Psoas muscle (tissue), 8 donors: ENCODE data around the gene ATF2. TPM values are rescaled to one million over a fixed set of nuclear protein-coding genes. Genes with fewer than 3 reads are reported as not detected.

Experiments
- ATAC-seq, 4 donors: fragments of 200-7000 bp; cut with Tn5 transposase; one replicate each; pipeline ENCODE4 v1.9.1; 2020; ENCODE audit warnings: moderate library complexity in 3 of 4, mild to moderate bottlenecking in 2 of 4
- DNase-seq, 2 donors: peaks; one replicate each; pipeline ENCODE4 v3.0.0-alpha.2; 2020
- H3K27ac ChIP-seq: fragments of 200-600 bp; one replicate; pipeline ENCODE4 v1.8.0; 2022
- H3K27me3 ChIP-seq, 3 donors: fragments of 200-600 bp in 1 of 3; one replicate each; pipeline versions ENCODE4 v1.6.1 to v1.8.0; 2013 to 2022; ENCODE audit warnings: low read length in 2 of 3, mild to moderate bottlenecking in 2 of 3, moderate library complexity in 1 of 3; ENCODE audit not compliant: insufficient read depth in 3 of 3
- H3K36me3 ChIP-seq, 2 donors: fragments of 200-600 bp in 1 of 2; one replicate each; pipeline versions ENCODE4 v1.6.1 to v1.8.0; 2013 to 2022; ENCODE audit warnings: low read depth in 1 of 2, mild to moderate bottlenecking in 1 of 2, moderate library complexity in 1 of 2; ENCODE audit not compliant: insufficient read depth in 1 of 2
- H3K4me1 ChIP-seq: fragments of 200-600 bp; one replicate; pipeline ENCODE4 v1.8.0; 2022
- H3K4me3 ChIP-seq: fragments of 200-600 bp; one replicate; pipeline ENCODE4 v1.8.0; 2022; ENCODE audit warnings: mild to moderate bottlenecking
- H3K9me3 ChIP-seq: fragments of 200-600 bp; one replicate; pipeline ENCODE4 v1.8.0; 2022
- WGBS, 3 donors: extraction: QIAGEN DNeasy Blood & Tissue Kit; methylation state at CpG; one replicate each; pipeline versions ENCODE4 v1.1.6 to v1.1.7; 2013; 5-methylcytosine and 5-hydroxymethylcytosine counted together
- intact Hi-C, 2 donors: fragments of 100-400 bp; cut with DNase I; formaldehyde crosslinking; loops; one replicate each; pipeline versions ENCODE4 v1.11.0 to v1.14.2; 2022
- polyA plus RNA-seq, 3 donors: library from polyadenylated mRNA; stranded (reverse); fragments of 200-250 nt; gene quantifications; one replicate each; pipeline ENCODE4 v1.2.3, GENCODE V29; 2013
- total RNA-seq, 4 donors: library from RNA; stranded (reverse); fragmentation: NEBNext Ultra II Directional in 2 of 4; extraction: Animal tissue kit (Norgen Biotek cat#: 25700) in 2 of 4; gene quantifications; one replicate each; pipeline versions ENCODE4 v1.2.1 to v1.2.4, GENCODE V29; 2021 to 2023
- TF ChIP-seq, protein P1 (sequence below): fragments of 200-600 bp; IDR thresholded peaks from one replicate; pipeline ENCODE4 v1.8.0; 2022; ENCODE audit warnings: antibody characterized with exemption
- donor health status: healthy with polysubstance abuse.
- donor health status: DM: no; HTN: no; CAD: no; lungs with moderate emphysema.
- donor health status: Bipolar disorder and iron deficiency.
- donor health status: healthy.
- donor health status: DM: yes; HTN: yes; CAD: no.
- donor health status: DM: no; HTN: no; CAD: no.
- donor health status: DM: no; HTN: no; CAD: no.
- donor health status: DM: yes; HTN: yes; CAD: no.

ATF2 gene
- total and polyA plus RNA-seq, 7 donors: 6.9 to 22.3 (median 18.7) TPM

DNA sequence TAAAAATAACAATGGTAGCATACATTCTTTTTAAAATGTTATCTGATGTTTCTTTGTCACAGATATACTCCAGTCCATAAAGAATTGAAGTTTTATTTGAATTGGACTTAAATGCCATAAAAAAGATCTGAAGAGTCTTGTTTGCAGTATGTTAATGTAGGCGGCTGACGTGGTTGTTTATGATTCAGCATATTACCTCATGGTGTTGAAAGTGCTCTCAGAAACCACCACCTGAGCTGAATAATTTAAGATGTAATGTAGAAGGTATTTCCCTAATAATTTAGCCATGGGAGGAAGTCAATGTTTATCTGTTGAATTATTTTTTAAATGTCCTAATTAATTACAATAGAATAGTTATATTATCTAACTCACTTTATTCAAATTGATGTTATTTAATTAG, 104.3 kb downstream of the ATF2 start:
- Histone ChIP-seq H3K36me3 (no peaks in the 10 kb centered on the region), H3K4me3 (no peak overlapping the region), H3K27me3 (no peaks in the 10 kb centered on the region), H3K4me1 (no peaks in the 10 kb centered on the region), H3K27ac (no peak overlapping the region), H3K9me3 (no peaks in the 10 kb centered on the region)
- intact Hi-C loops: no loop called here
- ATAC-seq: no peak
- TF ChIP-seq, protein P1, sequence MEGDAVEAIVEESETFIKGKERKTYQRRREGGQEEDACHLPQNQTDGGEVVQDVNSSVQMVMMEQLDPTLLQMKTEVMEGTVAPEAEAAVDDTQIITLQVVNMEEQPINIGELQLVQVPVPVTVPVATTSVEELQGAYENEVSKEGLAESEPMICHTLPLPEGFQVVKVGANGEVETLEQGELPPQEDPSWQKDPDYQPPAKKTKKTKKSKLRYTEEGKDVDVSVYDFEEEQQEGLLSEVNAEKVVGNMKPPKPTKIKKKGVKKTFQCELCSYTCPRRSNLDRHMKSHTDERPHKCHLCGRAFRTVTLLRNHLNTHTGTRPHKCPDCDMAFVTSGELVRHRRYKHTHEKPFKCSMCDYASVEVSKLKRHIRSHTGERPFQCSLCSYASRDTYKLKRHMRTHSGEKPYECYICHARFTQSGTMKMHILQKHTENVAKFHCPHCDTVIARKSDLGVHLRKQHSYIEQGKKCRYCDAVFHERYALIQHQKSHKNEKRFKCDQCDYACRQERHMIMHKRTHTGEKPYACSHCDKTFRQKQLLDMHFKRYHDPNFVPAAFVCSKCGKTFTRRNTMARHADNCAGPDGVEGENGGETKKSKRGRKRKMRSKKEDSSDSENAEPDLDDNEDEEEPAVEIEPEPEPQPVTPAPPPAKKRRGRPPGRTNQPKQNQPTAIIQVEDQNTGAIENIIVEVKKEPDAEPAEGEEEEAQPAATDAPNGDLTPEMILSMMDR: no peak
- WGBS, 3 donors: 98 to 100% (median 99%) methylated on average over 2 of the region's 2 CpGs
- DNase-seq: no peak

DNA sequence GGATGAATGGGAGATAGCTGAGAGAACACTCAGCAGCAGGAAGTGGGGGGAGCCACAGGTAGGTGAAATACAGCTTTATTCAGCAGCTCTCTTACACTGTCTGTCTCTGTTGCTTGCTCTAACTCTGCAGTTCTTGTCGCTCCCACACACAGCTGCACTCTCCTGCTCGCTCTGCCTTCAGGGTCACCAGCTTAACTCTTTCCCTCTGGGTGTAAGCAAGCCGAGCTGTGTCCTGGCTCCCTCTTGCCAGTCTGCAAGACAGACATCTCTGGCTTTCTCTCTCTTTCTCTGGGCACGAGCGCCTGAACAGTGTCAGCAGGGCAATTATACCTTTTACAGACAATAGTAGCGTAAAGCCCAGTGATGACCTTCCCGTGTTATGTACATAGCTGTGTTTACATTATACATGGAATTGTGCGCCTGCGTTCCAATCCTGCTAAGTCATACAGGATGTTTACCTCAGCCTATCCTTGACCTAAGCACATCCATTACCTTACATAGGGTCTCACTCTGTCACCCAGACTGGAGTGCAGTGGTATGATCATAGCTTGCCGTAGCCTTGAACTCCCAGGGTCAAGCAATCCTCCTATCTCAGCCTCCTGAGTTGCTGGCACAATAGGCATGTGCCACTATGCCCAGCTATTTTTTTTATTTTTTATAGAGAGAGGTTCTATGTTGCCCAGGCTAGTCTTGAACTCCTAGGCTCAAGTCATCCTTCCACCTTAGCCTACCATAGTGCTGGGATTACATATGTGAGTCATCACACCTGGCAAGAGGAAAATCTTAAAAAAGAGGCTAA, 105.0 kb downstream of the ATF2 start:
- Histone ChIP-seq H3K4me3 (no peak overlapping the region), H3K4me1 (no peaks in the 10 kb centered on the region), H3K27me3 (no peaks in the 10 kb centered on the region), H3K9me3 (no peaks in the 10 kb centered on the region), H3K27ac (no peak overlapping the region), H3K36me3 (no peaks in the 10 kb centered on the region)
- intact Hi-C loops: no loop called here
- no peak for DNase-seq
- ATAC-seq: no peak
- WGBS, 3 donors: 96 to 97% (median 97%) methylated on average over 10 of the region's 10 CpGs
- TF ChIP-seq, protein P1: no peak

DNA sequence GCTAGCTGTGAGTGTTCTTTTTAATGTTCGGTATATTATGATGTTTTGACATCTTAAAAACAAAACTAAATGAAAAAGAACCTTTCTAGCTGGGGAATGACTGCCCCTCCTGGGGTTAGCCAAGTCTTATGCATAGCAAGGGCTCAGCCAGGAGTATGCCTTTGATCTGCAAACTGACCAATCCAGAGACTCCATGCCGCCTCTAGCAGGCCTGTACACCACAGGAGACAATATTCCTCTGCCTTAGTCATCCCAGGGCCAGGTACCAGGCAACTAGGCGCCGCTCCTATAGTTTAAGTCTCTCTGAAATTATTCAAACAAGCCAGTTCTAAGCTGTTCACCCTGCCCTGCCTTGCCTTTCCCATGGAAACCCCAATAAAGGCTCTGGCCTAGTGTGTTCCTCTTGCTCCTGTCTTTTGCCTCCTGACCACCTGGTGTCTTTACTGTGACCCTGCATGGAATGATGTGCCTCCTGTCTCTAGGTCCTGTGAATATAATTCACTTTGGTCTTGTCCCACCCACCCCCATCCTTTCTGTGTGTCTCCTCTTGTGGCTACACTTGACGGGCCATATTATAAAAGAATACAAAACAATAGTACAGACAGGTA, 110.8 kb downstream of the ATF2 start:
- H3K27ac ChIP-seq: no peak overlapping the region
- H3K4me1 ChIP-seq: no peaks in the 10 kb centered on the region
- ATAC-seq (no peak), DNase-seq (no peak)
- no peaks in the 10 kb centered on the region for H3K27me3 ChIP-seq
- intact Hi-C loops: no loop called here
- no peaks in the 10 kb centered on the region for H3K9me3 ChIP-seq
- no peak overlapping the region for H3K4me3 ChIP-seq
- WGBS, 3 donors: 88 to 92% (median 91%) methylated on average over 5 of the region's 5 CpGs
- TF ChIP-seq, protein P1: no peak
- H3K36me3 ChIP-seq: no peaks in the 10 kb centered on the region

DNA sequence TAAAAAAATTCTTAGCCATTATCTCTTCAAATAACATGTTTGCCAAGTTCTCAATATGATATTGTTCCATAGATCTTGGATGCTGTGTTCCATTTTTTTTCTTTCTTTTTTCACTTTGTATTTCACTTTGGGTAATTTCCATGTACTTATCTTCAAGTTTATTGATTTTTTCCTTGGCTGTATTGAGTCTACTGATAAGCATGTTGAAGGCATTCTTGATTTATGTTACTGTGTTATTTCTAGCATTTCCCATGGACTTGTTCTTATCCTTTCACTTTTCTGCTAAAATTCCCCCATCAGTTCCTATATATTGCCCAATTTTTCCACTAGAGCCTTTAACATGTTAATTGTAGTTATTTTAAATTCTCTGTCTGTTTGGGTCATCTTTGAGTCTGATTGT, 112.0 kb downstream of the ATF2 start:
- Histone ChIP-seq H3K9me3 (no peaks in the 10 kb centered on the region), H3K27ac (no peak overlapping the region), H3K4me3 (no peak overlapping the region), H3K27me3 (no peaks in the 10 kb centered on the region), H3K36me3 (no peaks in the 10 kb centered on the region), H3K4me1 (no peaks in the 10 kb centered on the region)
- DNase-seq (no peak), ATAC-seq (no peak)
- TF ChIP-seq, protein P1: no peak
- intact Hi-C loops: no loop called here
